Measurements from ENCODE around the gene SUGCT.

GRCh38 chr7:40742270-40742669, 607.5 kb downstream of the SUGCT start:
- TF ChIP-seq ZNF658 (tag by site-specific recombination; IDR thresholded peaks at IDR 0.05) = no peak
- no peak for TF ChIP-seq CTCF (tag by site-specific recombination; IDR thresholded peaks at IDR 0.05)
- no peak for TF ChIP-seq ZNF768 (tag by site-specific recombination; IDR thresholded peaks at IDR 0.05)
- TF ChIP-seq ZNF311 (tag by site-specific recombination; IDR thresholded peaks at IDR 0.05; ENCODE audit: borderline replicate concordance) = no peak
- no peak for TF ChIP-seq ZNF274 (IDR thresholded peaks at IDR 0.05; ENCODE audit: low read length)
- TF ChIP-seq ZNF274 (tag by site-specific recombination; IDR thresholded peaks at IDR 0.05; ENCODE audit: borderline replicate concordance) = no peak
- no peak for TF ChIP-seq SALL2 (tag by site-specific recombination; IDR thresholded peaks at IDR 0.05; ENCODE audit: borderline replicate concordance)
- no peak for TF ChIP-seq ZNF555 (tag by site-specific recombination; conservative IDR thresholded peaks at IDR 0.05)
- TF ChIP-seq KLF7 (tag by site-specific recombination; IDR thresholded peaks at IDR 0.05; ENCODE audit: borderline replicate concordance) = no peak
- no peak for TF ChIP-seq ZNF416 (tag by site-specific recombination; IDR thresholded peaks at IDR 0.05)
- TF ChIP-seq BCL11B (tag by site-specific recombination; IDR thresholded peaks at IDR 0.05; ENCODE audit: low read depth) = no peak
- TF ChIP-seq, protein P1, sequence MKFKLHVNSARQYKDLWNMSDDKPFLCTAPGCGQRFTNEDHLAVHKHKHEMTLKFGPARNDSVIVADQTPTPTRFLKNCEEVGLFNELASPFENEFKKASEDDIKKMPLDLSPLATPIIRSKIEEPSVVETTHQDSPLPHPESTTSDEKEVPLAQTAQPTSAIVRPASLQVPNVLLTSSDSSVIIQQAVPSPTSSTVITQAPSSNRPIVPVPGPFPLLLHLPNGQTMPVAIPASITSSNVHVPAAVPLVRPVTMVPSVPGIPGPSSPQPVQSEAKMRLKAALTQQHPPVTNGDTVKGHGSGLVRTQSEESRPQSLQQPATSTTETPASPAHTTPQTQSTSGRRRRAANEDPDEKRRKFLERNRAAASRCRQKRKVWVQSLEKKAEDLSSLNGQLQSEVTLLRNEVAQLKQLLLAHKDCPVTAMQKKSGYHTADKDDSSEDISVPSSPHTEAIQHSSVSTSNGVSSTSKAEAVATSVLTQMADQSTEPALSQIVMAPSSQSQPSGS (tag by site-specific recombination; IDR thresholded peaks at IDR 0.05; ENCODE audit: low read depth) = no peak
- no peak for TF ChIP-seq BCL11A (tag by site-specific recombination; IDR thresholded peaks at IDR 0.05; ENCODE audit: low read depth)
- TF ChIP-seq ZNF138 (tag by site-specific recombination; IDR thresholded peaks at IDR 0.05; ENCODE audit: borderline replicate concordance) = no peak

Data from HEK293 (cell line).